Measurements from ENCODE around the gene SPRR2B.
"Not testable (repeated sequence)": the region's sequence is repeated elsewhere in the genome, so short reads cannot be mapped to it uniquely, and the experiment has no call there.

DNA sequence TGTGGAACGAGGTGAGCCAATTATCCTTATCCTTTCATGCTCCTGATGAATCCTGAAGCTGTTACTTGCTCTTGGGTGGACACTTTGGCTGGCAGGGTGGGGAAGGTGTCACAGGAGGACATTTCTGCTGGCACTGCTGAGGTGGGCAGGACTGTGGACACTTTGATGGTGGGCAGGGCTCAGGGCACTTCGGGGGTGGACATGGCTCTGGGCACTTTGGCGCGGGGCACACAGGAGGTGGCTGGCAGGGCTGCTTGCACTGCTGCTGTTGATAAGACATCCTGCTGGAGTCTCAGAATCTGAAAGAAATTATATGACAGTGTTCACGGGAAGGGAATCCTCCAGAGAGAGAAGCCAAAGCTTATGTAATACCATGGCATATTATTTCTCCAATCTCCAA is 41.0 kb upstream of the SPRR2B start:
- TF ChIP-seq, protein P1, sequence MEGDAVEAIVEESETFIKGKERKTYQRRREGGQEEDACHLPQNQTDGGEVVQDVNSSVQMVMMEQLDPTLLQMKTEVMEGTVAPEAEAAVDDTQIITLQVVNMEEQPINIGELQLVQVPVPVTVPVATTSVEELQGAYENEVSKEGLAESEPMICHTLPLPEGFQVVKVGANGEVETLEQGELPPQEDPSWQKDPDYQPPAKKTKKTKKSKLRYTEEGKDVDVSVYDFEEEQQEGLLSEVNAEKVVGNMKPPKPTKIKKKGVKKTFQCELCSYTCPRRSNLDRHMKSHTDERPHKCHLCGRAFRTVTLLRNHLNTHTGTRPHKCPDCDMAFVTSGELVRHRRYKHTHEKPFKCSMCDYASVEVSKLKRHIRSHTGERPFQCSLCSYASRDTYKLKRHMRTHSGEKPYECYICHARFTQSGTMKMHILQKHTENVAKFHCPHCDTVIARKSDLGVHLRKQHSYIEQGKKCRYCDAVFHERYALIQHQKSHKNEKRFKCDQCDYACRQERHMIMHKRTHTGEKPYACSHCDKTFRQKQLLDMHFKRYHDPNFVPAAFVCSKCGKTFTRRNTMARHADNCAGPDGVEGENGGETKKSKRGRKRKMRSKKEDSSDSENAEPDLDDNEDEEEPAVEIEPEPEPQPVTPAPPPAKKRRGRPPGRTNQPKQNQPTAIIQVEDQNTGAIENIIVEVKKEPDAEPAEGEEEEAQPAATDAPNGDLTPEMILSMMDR (IDR thresholded peaks at IDR 0.05) = not testable (repeated sequence)
- TF ChIP-seq POLR2A (IDR thresholded peaks at IDR 0.05) = not testable (repeated sequence)
